ENCODE measurements around the gene AP2A1.
A peak's percentile ranks its signal among the peaks of the same experiment; 100 is the strongest.

The AP2A1 gene

GRCh38 chr19:49766007-49766929 is 533 bp upstream of the AP2A1 start:
- peak; percentile 100 for DNase-seq (ENCODE audit: low read depth)

- DNase-seq (ENCODE audit: low read depth) = no peak
Measured at GRCh38 chr19:49767381-49767780, 580 bp downstream of the AP2A1 start.

GRCh38 chr19:49767967-49768581 is 1.3 kb downstream of the AP2A1 start:
- DNase-seq (ENCODE audit: low read depth) = no peak

GRCh38 chr19:49770529-49770928 is 3.7 kb downstream of the AP2A1 start:
- no peak for DNase-seq (ENCODE audit: low read depth)

GRCh38 chr19:49771674-49772139 is 4.9 kb downstream of the AP2A1 start:
- DNase-seq (ENCODE audit: low read depth) = no peak

GRCh38 chr19:49772850-49773432 is 6.1 kb downstream of the AP2A1 start:
- no peak for DNase-seq (ENCODE audit: low read depth)

- DNase-seq (ENCODE audit: low read depth) = no peak
Measured at GRCh38 chr19:49773663-49774350, 7.0 kb downstream of the AP2A1 start.

GRCh38 chr19:49774969-49775368 is 8.2 kb downstream of the AP2A1 start:
- no peak for DNase-seq (ENCODE audit: low read depth)

- DNase-seq (ENCODE audit: low read depth) = no peak
Measured at GRCh38 chr19:49775742-49776370, 9.1 kb downstream of the AP2A1 start.

- DNase-seq (ENCODE audit: low read depth) = no peak
Measured at GRCh38 chr19:49776371-49776764, 9.6 kb downstream of the AP2A1 start.

- DNase-seq (ENCODE audit: low read depth) = no peak
Measured at GRCh38 chr19:49779731-49780555, 13.1 kb downstream of the AP2A1 start.

- DNase-seq (ENCODE audit: low read depth) = no peak
Measured at GRCh38 chr19:49780861-49781260, 14.1 kb downstream of the AP2A1 start.

- no peak for DNase-seq (ENCODE audit: low read depth)
Measured at GRCh38 chr19:49781394-49781793, 14.6 kb downstream of the AP2A1 start.

- DNase-seq (ENCODE audit: low read depth) = no peak
Measured at GRCh38 chr19:49782515-49782914, 15.7 kb downstream of the AP2A1 start.

GRCh38 chr19:49786376-49786820 is 19.6 kb downstream of the AP2A1 start:
- DNase-seq (ENCODE audit: low read depth) = peak; percentile 60

- no peak for DNase-seq (ENCODE audit: low read depth)
Measured at GRCh38 chr19:49787746-49788145, 20.9 kb downstream of the AP2A1 start.

GRCh38 chr19:49788857-49789256 is 22.1 kb downstream of the AP2A1 start:
- no peak for DNase-seq (ENCODE audit: low read depth)

- peak; percentile 56 for DNase-seq (ENCODE audit: low read depth)
Measured at GRCh38 chr19:49790866-49791265, 24.1 kb downstream of the AP2A1 start.

GRCh38 chr19:49791776-49792445 is 25.1 kb downstream of the AP2A1 start:
- DNase-seq (ENCODE audit: low read depth) = no peak

GRCh38 chr19:49792829-49793560 is 26.2 kb downstream of the AP2A1 start:
- DNase-seq (ENCODE audit: low read depth) = no peak

Measured in iris pigment epithelial cell (primary cell).